CD4-positive, alpha-beta memory T cell (primary cell): ENCODE data around the gene CACNA1A. TPM values are rescaled to one million over a fixed set of nuclear protein-coding genes. Genes with fewer than 3 reads are reported as not detected.

ENCODE experiments used
- CTCF ChIA-PET: fragments of 350-600 bp; sonication (Branson Sonifier 250); formaldehyde crosslinking; loops from one replicate; lab custom pipeline; 2021; ENCODE audit warnings: inconsistent platforms; ENCODE audit not compliant: partially characterized antibody; lab: Charles Lee
- POLR2A ChIA-PET: fragments of 350-600 bp; sonication (Branson Sonifier 250); formaldehyde crosslinking; loops from one replicate; lab custom pipeline; 2021; ENCODE audit not compliant: partially characterized antibody; lab: Charles Lee
- DNase-seq, 5 donors: peaks; one replicate each; pipeline versions ENCODE4 v3.0.0 to v3.0.0-alpha.2; 2020 to 2022; ENCODE audit warnings: mixed read lengths in 1 of 5
- H3K27ac ChIP-seq: one replicate; pipeline ENCODE4 v1.7.0; 2013; ENCODE audit warnings: low read depth, low read length
- H3K27me3 ChIP-seq: 2 replicates; pipeline ENCODE4 v1.7.0; 2013; ENCODE audit warnings: mild to moderate bottlenecking, low read length, moderate library complexity; ENCODE audit not compliant: insufficient read depth
- H3K36me3 ChIP-seq: 2 replicates; pipeline ENCODE4 v1.7.0; 2013; ENCODE audit warnings: mild to moderate bottlenecking, low read length, moderate library complexity; ENCODE audit not compliant: insufficient read depth
- H3K4me1 ChIP-seq: 2 replicates; pipeline ENCODE4 v1.7.0; 2013; ENCODE audit warnings: mild to moderate bottlenecking, low read length, moderate library complexity; ENCODE audit not compliant: insufficient read depth
- H3K4me3 ChIP-seq, 2 donors: one replicate each; pipeline ENCODE4 v1.7.0; 2013; ENCODE audit warnings: low read length in 2 of 2, mild to moderate bottlenecking in 1 of 2
- H3K9me3 ChIP-seq, 2 donors: one replicate each; pipeline ENCODE4 v1.7.0; 2013; ENCODE audit warnings: low read length in 2 of 2, control low read depth in 1 of 2; ENCODE audit not compliant: control insufficient read depth in 1 of 2
- H3K27ac Mint-ChIP-seq, 7 donors: one replicate each; pipeline ENCODE4 v1.8.0; 2020 to 2021; ENCODE audit warnings: mixed read lengths in 7 of 7, mild to moderate bottlenecking in 6 of 7, inconsistent platforms in 3 of 7, moderate library complexity in 3 of 7
- H3K27me3 Mint-ChIP-seq, 2 donors: one replicate each; pipeline ENCODE4 v1.8.0; 2020 to 2021; ENCODE audit warnings: mixed read lengths in 2 of 2
- H3K36me3 Mint-ChIP-seq, 2 donors: one replicate each; pipeline ENCODE4 v1.8.0; 2020 to 2021; ENCODE audit warnings: mixed read lengths in 2 of 2, inconsistent platforms in 1 of 2, mild to moderate bottlenecking in 1 of 2
- H3K4me1 Mint-ChIP-seq, 4 donors: one replicate each; pipeline ENCODE4 v1.8.0; 2020 to 2021; ENCODE audit warnings: mixed read lengths in 4 of 4, mild to moderate bottlenecking in 1 of 4
- H3K4me3 Mint-ChIP-seq, 8 donors: one replicate each; pipeline ENCODE4 v1.8.0; 2020 to 2021; ENCODE audit warnings: mixed read lengths in 8 of 8, mild to moderate bottlenecking in 7 of 8, moderate library complexity in 6 of 8, inconsistent platforms in 3 of 8
- H3K9me3 Mint-ChIP-seq, 8 donors: one replicate each; pipeline ENCODE4 v1.8.0; 2020 to 2021; ENCODE audit warnings: mixed read lengths in 8 of 8, mild to moderate bottlenecking in 5 of 8, inconsistent platforms in 3 of 8, moderate library complexity in 1 of 8
- intact Hi-C: fragments of 100-400 bp; cut with micrococcal nuclease; formaldehyde crosslinking; loops from one replicate; pipeline ENCODE4 v1.15.1; 2023
- polyA plus RNA-seq, 2 donors: library from polyadenylated mRNA; unstranded; fragments of 300-500 nt; fragmentation: Illumina TruSeq; gene quantifications; one replicate each; pipeline ENCODE4 v1.2.3, GENCODE V29; 2021
- total RNA-seq, 2 experiments: library from RNA; stranded (reverse); gene quantifications; one replicate each; pipeline ENCODE4 v1.2.3, GENCODE V29; 2021

The CACNA1A gene
- total and polyA plus RNA-seq, 4 experiments from 2014 or later = 0.19 to 0.35 (median 0.26) TPM

DNA sequence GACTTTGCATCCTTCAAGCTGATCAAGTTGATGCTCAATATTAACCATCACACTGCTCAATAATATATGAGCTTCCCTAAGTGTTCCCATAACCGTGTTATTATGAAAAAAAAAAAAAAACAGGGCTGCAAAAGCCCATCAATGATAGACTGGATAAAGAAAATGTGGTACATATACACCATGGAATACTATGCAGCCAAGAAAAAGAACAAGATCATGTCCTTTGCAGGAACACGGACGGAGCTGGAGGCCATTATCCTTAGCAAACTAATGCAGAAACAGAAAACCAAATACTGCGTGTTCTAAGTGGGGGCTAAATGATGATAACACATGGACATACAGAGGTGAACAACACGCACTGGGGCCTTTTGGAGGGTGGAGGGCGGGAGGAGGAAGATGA, 58.3 kb downstream of the CACNA1A start:
- Histone ChIP-seq H3K4me1 (no peaks in the 10 kb centered on the region), H3K27me3 (no peaks in the 10 kb centered on the region), H3K36me3 (no peaks in the 10 kb centered on the region), H3K27ac (no peak overlapping the region), H3K9me3 (peaks cover 0 to 15% of the 10 kb centered on the region in 2 donors), H3K4me3 (no peak overlapping the region)
- POLR2A ChIA-PET = no interaction called here
- Mint-ChIP-seq H3K36me3 (no peaks in the 10 kb centered on the region), H3K27me3 (peaks cover 5 to 17% of the 10 kb centered on the region in 2 donors), H3K27ac (no peak overlapping the region), H3K9me3 (peaks cover 4 to 50% (median 32%) of the 10 kb centered on the region in 8 donors), H3K4me1 (no peaks in the 10 kb centered on the region), H3K4me3 (no peak overlapping the region)
- CTCF ChIA-PET = no interaction called here
- no peak for DNase-seq
- intact Hi-C loops = no loop called here

DNA sequence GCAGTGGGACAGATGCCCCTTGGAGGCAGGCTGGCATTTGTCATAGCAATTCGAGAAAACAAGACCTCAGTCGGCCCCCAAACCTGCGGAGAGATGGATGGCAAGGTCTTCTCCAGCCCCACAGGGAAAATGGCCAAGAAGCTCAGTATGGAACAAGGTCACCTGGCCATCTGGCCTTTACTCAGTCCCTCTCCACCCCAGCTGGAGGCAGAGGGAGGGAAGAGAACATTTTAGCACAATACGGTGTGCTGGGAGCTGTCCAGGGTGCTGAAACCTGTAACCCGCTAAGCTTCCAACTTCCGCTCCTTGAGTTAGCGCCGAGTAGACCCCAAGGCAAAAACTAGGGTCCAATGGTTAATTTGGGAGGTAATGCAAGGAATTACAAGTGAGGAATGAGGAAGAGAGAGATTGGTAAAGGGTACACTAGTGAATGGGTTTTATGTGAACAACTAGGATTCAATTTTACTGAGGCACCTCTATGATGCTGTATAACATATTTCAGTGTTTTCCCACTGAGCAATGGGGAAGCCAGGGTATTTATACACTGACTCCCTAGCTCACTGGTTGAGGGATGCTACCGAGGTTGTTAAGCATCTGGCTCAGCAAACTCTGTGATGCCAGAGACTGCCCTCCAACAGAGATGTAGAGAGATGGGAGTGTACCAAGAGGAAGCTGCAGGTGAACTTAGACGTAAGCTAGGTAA, 64.3 kb downstream of the CACNA1A start:
- H3K36me3 Mint-ChIP-seq = no peaks in the 10 kb centered on the region
- Histone ChIP-seq H3K4me3 (no peak overlapping the region), H3K36me3 (no peaks in the 10 kb centered on the region), H3K27me3 (peaks cover 4% of the 10 kb centered on the region), H3K27ac (no peak overlapping the region), H3K4me1 (no peaks in the 10 kb centered on the region), H3K9me3 (no peaks in the 10 kb centered on the region)
- peaks cover 5 to 20% of the 10 kb centered on the region in 2 donors for H3K27me3 Mint-ChIP-seq
- intact Hi-C loops = no loop called here
- H3K4me3 Mint-ChIP-seq = no peak overlapping the region
- peak in 4 of 5 donors; percentile 21 to 29 (median 24) for DNase-seq
- no peaks in the 10 kb centered on the region for H3K4me1 Mint-ChIP-seq
- ChIA-PET POLR2A (no interaction called here), CTCF (no interaction called here)
- peak overlapping the region in 1 of 7 donors; percentile 43 for H3K27ac Mint-ChIP-seq
- peaks cover 0 to 13% (median 5%) of the 10 kb centered on the region in 8 donors for H3K9me3 Mint-ChIP-seq

DNA sequence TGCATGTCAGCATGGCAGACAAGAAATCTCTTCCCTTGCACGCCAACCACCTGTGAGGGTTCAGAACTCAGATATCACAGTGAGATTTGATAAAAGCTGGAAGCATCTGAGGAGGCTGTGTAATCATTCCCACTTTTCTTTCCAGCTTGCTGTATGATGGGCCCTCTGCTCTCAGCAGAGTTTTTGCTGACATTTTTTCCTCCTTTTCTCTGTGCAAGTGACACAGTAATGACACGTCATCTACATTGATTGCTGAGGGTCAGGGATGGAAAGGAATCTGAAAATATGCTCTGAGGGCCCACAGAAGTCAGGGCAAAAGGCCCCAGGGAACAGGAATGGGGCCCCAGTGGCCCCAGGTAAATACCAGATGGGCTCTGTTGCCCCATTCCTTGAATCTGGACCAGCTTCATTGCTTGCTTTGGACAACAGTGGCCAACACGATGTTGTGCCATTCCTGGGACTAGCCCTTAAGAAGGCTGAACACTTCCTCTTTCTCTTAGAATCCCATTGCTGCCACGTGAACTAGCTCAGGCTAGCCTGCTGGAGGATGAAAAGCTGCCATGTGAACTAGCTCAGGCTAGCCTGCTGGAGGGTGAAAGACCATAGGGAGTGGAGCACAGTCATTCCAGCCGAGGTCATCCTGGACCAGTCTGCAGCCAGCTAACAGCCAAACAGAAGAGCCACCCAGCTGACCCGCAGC, 68.2 kb downstream of the CACNA1A start:
- Histone ChIP-seq H3K9me3 (no peaks in the 10 kb centered on the region), H3K36me3 (no peaks in the 10 kb centered on the region), H3K4me3 (no peak overlapping the region), H3K4me1 (no peaks in the 10 kb centered on the region), H3K27ac (no peak overlapping the region), H3K27me3 (peaks cover 4% of the 10 kb centered on the region)
- H3K4me3 Mint-ChIP-seq = no peak overlapping the region
- H3K36me3 Mint-ChIP-seq = no peaks in the 10 kb centered on the region
- peaks cover 2 to 6% of the 10 kb centered on the region in 2 donors for H3K27me3 Mint-ChIP-seq
- no peak for DNase-seq
- H3K4me1 Mint-ChIP-seq = no peaks in the 10 kb centered on the region
- peaks cover 0 to 15% (median 2%) of the 10 kb centered on the region in 8 donors for H3K9me3 Mint-ChIP-seq
- intact Hi-C loops = no loop called here
- no peak overlapping the region for H3K27ac Mint-ChIP-seq
- POLR2A ChIA-PET = no interaction called here
- CTCF ChIA-PET = interaction anchor here (1.0 to 1.5 kb wide), 3 partner anchors 9 to 160 kb away, joined by 3 to 5 read pairs (median 4); no protein-coding TSS in a partner anchor

DNA sequence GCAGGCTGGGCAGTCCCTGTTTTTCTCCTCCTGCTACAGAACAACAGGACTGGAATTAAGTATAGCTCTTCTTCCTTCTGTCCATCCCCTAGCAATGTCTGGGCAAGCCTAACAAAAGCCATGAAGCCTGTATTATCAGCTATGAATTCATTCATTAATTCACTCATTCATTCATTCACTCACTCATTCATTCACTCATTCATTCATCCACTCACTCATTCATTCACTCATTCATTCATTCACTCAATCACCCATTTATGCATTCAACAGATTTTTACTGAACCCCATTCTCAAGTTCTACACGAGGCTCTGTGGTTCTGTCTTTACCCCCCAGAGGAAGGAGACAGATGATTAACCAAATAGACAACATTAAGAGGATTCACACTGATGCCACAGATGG, 69.9 kb downstream of the CACNA1A start:
- intact Hi-C loops = no loop called here
- H3K4me3 Mint-ChIP-seq = no peak overlapping the region
- no peaks in the 10 kb centered on the region for H3K9me3 ChIP-seq
- no peaks in the 10 kb centered on the region for H3K27me3 ChIP-seq
- no peaks in the 10 kb centered on the region for H3K36me3 Mint-ChIP-seq
- ChIA-PET POLR2A (no interaction called here), CTCF (interaction anchor here (0.8 kb wide), 1 partner anchor 9 kb away, joined by 3 read pairs; no protein-coding TSS in a partner anchor)
- no peaks in the 10 kb centered on the region for H3K36me3 ChIP-seq
- peaks cover 0 to 11% (median 0%) of the 10 kb centered on the region in 8 donors for H3K9me3 Mint-ChIP-seq
- no peaks in the 10 kb centered on the region for H3K4me1 Mint-ChIP-seq
- H3K4me3 ChIP-seq = no peak overlapping the region
- peaks cover 2 to 6% of the 10 kb centered on the region in 2 donors for H3K27me3 Mint-ChIP-seq
- H3K4me1 ChIP-seq = no peaks in the 10 kb centered on the region
- H3K27ac Mint-ChIP-seq = no peak overlapping the region
- H3K27ac ChIP-seq = no peak overlapping the region
- no peak for DNase-seq

DNA sequence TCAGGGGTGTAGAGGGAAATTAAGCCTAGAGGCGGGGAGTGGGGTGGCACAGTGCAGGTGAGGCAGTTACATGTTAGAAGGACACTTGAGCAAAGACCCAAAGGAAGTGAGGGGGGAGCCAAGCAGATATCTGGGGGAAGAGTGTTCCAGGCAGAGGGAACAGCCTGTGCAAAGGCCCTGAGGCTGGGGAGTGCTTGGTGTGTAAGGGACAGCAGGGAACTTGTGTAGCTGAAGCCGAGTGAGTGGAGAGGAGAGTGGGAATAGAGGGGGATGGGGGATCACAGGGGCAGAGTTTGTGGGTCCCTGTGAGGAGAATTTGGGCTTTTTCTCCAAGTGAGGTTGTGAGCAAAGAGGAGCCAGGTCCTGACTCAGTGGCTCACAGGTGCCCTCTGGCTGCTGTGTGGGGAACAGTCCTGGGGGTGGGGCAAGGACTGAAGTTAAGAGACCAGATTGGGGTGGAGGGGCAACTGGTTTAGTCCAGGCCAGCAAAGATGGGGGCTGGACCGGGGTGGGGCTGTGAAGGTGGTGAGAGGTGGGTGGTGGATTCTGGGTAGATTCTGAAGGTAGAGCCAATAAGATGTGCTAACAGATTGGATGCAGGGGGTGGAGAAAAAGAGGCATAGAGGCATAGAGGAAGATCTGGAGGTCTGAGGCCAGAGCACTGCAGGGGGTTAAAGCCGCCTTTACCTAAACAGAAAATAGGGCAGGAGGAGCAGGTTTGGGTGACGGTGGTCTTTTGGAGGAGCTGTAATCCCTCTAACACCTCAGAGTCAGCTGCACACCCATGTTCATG, 75.3 kb downstream of the CACNA1A start:
- H3K4me3 ChIP-seq = no peak overlapping the region
- ChIA-PET CTCF (interaction anchor here (1.4 to 1.5 kb wide), 4 partner anchors 9 to 153 kb away, joined by 3 to 9 read pairs (median 4); no protein-coding TSS in a partner anchor), POLR2A (no interaction called here)
- no peaks in the 10 kb centered on the region for H3K4me1 ChIP-seq
- no peak overlapping the region for H3K4me3 Mint-ChIP-seq
- DNase-seq = peak in 4 of 5 donors; percentile 35 to 40 (median 38)
- no peaks in the 10 kb centered on the region for H3K9me3 ChIP-seq
- H3K36me3 ChIP-seq = no peaks in the 10 kb centered on the region
- H3K9me3 Mint-ChIP-seq = peaks cover 0 to 13% (median 5%) of the 10 kb centered on the region in 8 donors
- intact Hi-C loops = loop anchor here (1.0 kb wide), 1 partner anchor 154 kb away; no protein-coding TSS in a partner anchor
- H3K4me1 Mint-ChIP-seq = no peaks in the 10 kb centered on the region
- no peak overlapping the region for H3K27ac ChIP-seq
- H3K27me3 ChIP-seq = no peaks in the 10 kb centered on the region
- no peak overlapping the region for H3K27ac Mint-ChIP-seq
- H3K27me3 Mint-ChIP-seq = peaks cover 10 to 11% of the 10 kb centered on the region in 2 donors
- H3K36me3 Mint-ChIP-seq = peaks cover 0 to 2% of the 10 kb centered on the region in 2 donors

DNA sequence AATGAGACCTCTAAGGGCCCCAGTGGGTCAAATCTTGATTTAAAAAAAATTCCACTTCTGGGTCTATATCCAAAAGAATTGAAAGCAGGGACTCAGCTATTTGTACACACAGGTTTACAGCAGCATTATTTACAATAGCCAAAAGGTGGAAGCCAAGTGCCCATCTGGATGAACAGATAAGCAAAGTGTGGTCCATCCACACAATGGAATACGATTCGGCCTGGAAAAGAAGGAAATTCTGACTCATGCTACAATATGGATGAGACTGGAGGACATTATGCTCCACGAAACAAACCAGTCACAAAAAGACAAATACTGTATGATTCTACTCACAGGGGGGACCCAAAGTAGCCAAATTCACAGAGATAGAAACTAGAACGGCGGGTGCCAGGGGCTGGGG, 76.7 kb downstream of the CACNA1A start:
- Histone ChIP-seq H3K4me3 (no peak overlapping the region), H3K27me3 (no peaks in the 10 kb centered on the region), H3K27ac (no peak overlapping the region), H3K4me1 (no peaks in the 10 kb centered on the region), H3K9me3 (no peaks in the 10 kb centered on the region), H3K36me3 (no peaks in the 10 kb centered on the region)
- H3K27ac Mint-ChIP-seq = no peak overlapping the region
- no peaks in the 10 kb centered on the region for H3K4me1 Mint-ChIP-seq
- DNase-seq = no peak
- CTCF ChIA-PET = interaction anchor here (0.8 to 1.4 kb wide), 2 partner anchors 7 to 154 kb away, joined by 4 read pairs; no protein-coding TSS in a partner anchor
- H3K9me3 Mint-ChIP-seq = peaks cover 0 to 26% (median 16%) of the 10 kb centered on the region in 8 donors
- POLR2A ChIA-PET = no interaction called here
- intact Hi-C loops = no loop called here
- H3K27me3 Mint-ChIP-seq = peaks cover 11 to 13% of the 10 kb centered on the region in 2 donors
- H3K36me3 Mint-ChIP-seq = peaks cover 0 to 4% of the 10 kb centered on the region in 2 donors
- no peak overlapping the region for H3K4me3 Mint-ChIP-seq
